ENCODE results near the gene COL15A1. TPM values are rescaled to one million over a fixed set of nuclear protein-coding genes. Genes with fewer than 3 reads are reported as not detected.

Gene COL15A1
- total RNA-seq, 1 donor from 2014 or later, result 15.0 TPM

GRCh38 chr9:99058964-99059921, 115.5 kb downstream of the COL15A1 start:
- Histone ChIP-seq H3K4me3 (no peak overlapping the region), H3K27me3 (no peaks in the 10 kb centered on the region), H3K4me1 (peaks cover 7% of the 10 kb centered on the region), H3K36me3 (peaks cover 0 to 18% of the 10 kb centered on the region in 2 donors), H3K27ac (no peak overlapping the region), H3K9me3 (no peaks in the 10 kb centered on the region)
- TF ChIP-seq POLR2A (IDR thresholded peaks at IDR 0.05) (no peak), POLR2AphosphoS5 (IDR thresholded peaks at IDR 0.05; ENCODE audit: insufficient read depth in 1 of 2, low read depth in 1 of 2) (peak in 1 of 2 donors; percentile 33)
- intact Hi-C loops (cut with DNase I), result no loop called here
- no peak for DNase-seq (ENCODE audit: extremely low spot score in 2 of 2)

GRCh38 chr9:99060621-99061020, 116.9 kb downstream of the COL15A1 start:
- Histone ChIP-seq H3K4me3 (no peak overlapping the region), H3K27me3 (no peaks in the 10 kb centered on the region), H3K36me3 (peaks cover 0 to 16% of the 10 kb centered on the region in 2 donors), H3K4me1 (peaks cover 7% of the 10 kb centered on the region), H3K9me3 (no peaks in the 10 kb centered on the region), H3K27ac (no peak overlapping the region)
- no peak for DNase-seq (ENCODE audit: extremely low spot score in 2 of 2)
- intact Hi-C loops (cut with DNase I), result no loop called here
- TF ChIP-seq POLR2AphosphoS5 (IDR thresholded peaks at IDR 0.05; ENCODE audit: insufficient read depth in 1 of 2, low read depth in 1 of 2) (no peak), CTCF (IDR thresholded peaks at IDR 0.05) (no peak), POLR2A (IDR thresholded peaks at IDR 0.05) (no peak)

GRCh38 chr9:99062549-99062948, 118.8 kb downstream of the COL15A1 start:
- Histone ChIP-seq H3K4me3 (no peak overlapping the region), H3K27ac (no peak overlapping the region), H3K27me3 (no peaks in the 10 kb centered on the region), H3K36me3 (peaks cover 0 to 13% of the 10 kb centered on the region in 2 donors), H3K4me1 (peaks cover 7% of the 10 kb centered on the region), H3K9me3 (no peaks in the 10 kb centered on the region)
- intact Hi-C loops (cut with DNase I), result no loop called here
- DNase-seq (ENCODE audit: extremely low spot score in 2 of 2), result no peak
- TF ChIP-seq CTCF (IDR thresholded peaks at IDR 0.05) (no peak), POLR2AphosphoS5 (IDR thresholded peaks at IDR 0.05; ENCODE audit: insufficient read depth in 1 of 2, low read depth in 1 of 2) (no peak), POLR2A (IDR thresholded peaks at IDR 0.05) (no peak)

GRCh38 chr9:99063522-99063921, 119.8 kb downstream of the COL15A1 start:
- Histone ChIP-seq H3K27me3 (no peaks in the 10 kb centered on the region), H3K36me3 (peaks cover 0 to 13% of the 10 kb centered on the region in 2 donors), H3K4me1 (peaks cover 4% of the 10 kb centered on the region), H3K4me3 (no peak overlapping the region), H3K9me3 (no peaks in the 10 kb centered on the region), H3K27ac (no peak overlapping the region)
- intact Hi-C loops (cut with DNase I), result no loop called here
- no peak for DNase-seq (ENCODE audit: extremely low spot score in 2 of 2)
- TF ChIP-seq POLR2AphosphoS5 (IDR thresholded peaks at IDR 0.05; ENCODE audit: insufficient read depth in 1 of 2, low read depth in 1 of 2) (no peak), CTCF (IDR thresholded peaks at IDR 0.05) (no peak), POLR2A (IDR thresholded peaks at IDR 0.05) (no peak)

- intact Hi-C loops (cut with DNase I), result no loop called here
Measured at GRCh38 chr9:99066571-99066970, 122.9 kb downstream of the COL15A1 start.

More at GRCh38 chr9:99066571-99066970, 122.9 kb downstream of the COL15A1 start:
- no peak for DNase-seq (ENCODE audit: extremely low spot score in 2 of 2)
- TF ChIP-seq POLR2AphosphoS5 (IDR thresholded peaks at IDR 0.05; ENCODE audit: insufficient read depth in 1 of 2, low read depth in 1 of 2) (no peak), POLR2A (IDR thresholded peaks at IDR 0.05) (no peak), CTCF (IDR thresholded peaks at IDR 0.05) (no peak)
- Histone ChIP-seq H3K27me3 (no peaks in the 10 kb centered on the region), H3K4me1 (no peaks in the 10 kb centered on the region), H3K36me3 (peaks cover 0 to 13% of the 10 kb centered on the region in 2 donors), H3K4me3 (no peak overlapping the region), H3K27ac (no peak overlapping the region), H3K9me3 (no peaks in the 10 kb centered on the region)
